Measurements from ENCODE around the gene ZNF185.
A peak's percentile ranks its signal among the peaks of the same experiment; 100 is the strongest.

ZNF185 gene

GRCh38 chrX:152895724-152896420 lies 2.0 kb upstream of the ZNF185 start:
- peak overlapping the region; percentile 79 for H3K27ac ChIP-seq (ENCODE audit: low read depth, low read length)
- peaks cover 11% of the 10 kb centered on the region for H3K79me2 ChIP-seq (ENCODE audit: control insufficient read depth, insufficient read depth, low read length, unreplicated experiment)
- H2AFZ ChIP-seq (ENCODE audit: low read length, unreplicated experiment) = no peak overlapping the region
- H3K27me3 ChIP-seq (ENCODE audit: insufficient read depth, low read length) = no peaks in the 10 kb centered on the region
- H3K4me3 ChIP-seq (ENCODE audit: low read depth, low read length) = peak overlapping the region; percentile 25; the same call in 1 of the 2 replicates
- H3K36me3 ChIP-seq (ENCODE audit: insufficient read depth, low read length) = no peaks in the 10 kb centered on the region
- H3K4me1 ChIP-seq (ENCODE audit: control insufficient read depth, insufficient read depth, low read length, unreplicated experiment) = peaks cover 24% of the 10 kb centered on the region

DNA sequence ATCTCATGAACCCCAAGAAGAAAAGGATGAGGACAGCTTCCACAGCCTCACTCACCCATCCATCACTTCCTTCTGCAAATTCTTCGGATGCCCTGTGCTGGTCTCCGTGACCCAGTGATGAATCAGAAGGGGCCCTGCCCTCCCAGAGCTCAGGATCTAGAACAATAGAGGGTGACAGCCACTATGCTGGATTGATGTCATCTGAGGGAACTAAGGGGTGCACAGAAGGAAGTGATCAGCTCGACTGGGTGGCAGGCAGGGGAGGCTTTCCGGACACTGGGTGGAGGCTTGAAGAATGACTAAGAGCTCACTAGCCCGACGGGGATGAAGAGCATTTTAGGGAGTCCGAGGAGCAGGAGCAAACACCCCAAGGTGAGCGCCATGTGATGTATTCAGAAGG lies 1.4 kb upstream of the ZNF185 start:
- peak overlapping the region; percentile 79 for H3K27ac ChIP-seq (ENCODE audit: low read depth, low read length)
- no peak overlapping the region for H2AFZ ChIP-seq (ENCODE audit: low read length, unreplicated experiment)
- H3K36me3 ChIP-seq (ENCODE audit: insufficient read depth, low read length) = no peaks in the 10 kb centered on the region
- peaks cover 12% of the 10 kb centered on the region for H3K79me2 ChIP-seq (ENCODE audit: control insufficient read depth, insufficient read depth, low read length, unreplicated experiment)
- H3K4me1 ChIP-seq (ENCODE audit: control insufficient read depth, insufficient read depth, low read length, unreplicated experiment) = peaks cover 25% of the 10 kb centered on the region
- H3K27me3 ChIP-seq (ENCODE audit: insufficient read depth, low read length) = no peaks in the 10 kb centered on the region
- H3K4me3 ChIP-seq (ENCODE audit: low read depth, low read length) = peak overlapping the region; percentile 25

DNA sequence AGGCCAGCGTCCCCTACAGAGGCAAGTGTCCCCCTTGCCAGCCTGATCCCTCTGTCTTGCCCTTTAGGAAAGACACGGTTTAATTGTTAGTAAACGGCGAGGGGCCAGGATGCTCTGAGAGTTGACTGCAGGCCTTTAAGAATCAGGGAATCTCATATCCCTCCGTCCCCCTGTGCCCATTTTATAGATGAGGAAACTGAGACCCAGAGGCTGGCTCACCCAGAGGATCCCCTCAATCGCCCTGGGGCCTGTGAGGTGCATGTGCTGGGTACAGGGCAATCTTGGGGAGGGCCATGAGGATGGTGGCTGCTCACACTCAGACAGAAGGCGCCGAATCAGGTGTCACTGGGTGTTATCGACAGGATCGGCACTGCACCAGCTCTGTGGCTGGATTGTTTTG lies 575 bp downstream of the ZNF185 start:
- no peaks in the 10 kb centered on the region for H3K36me3 ChIP-seq (ENCODE audit: insufficient read depth, low read length)
- H3K4me1 ChIP-seq (ENCODE audit: control insufficient read depth, insufficient read depth, low read length, unreplicated experiment) = peaks cover 36% of the 10 kb centered on the region
- peaks cover 21% of the 10 kb centered on the region for H3K79me2 ChIP-seq (ENCODE audit: control insufficient read depth, insufficient read depth, low read length, unreplicated experiment)
- no peaks in the 10 kb centered on the region for H3K27me3 ChIP-seq (ENCODE audit: insufficient read depth, low read length)
- no peak overlapping the region for H3K27ac ChIP-seq (ENCODE audit: low read depth, low read length)
- no peak overlapping the region for H2AFZ ChIP-seq (ENCODE audit: low read length, unreplicated experiment)
- peak overlapping the region; percentile 75 for H3K4me3 ChIP-seq (ENCODE audit: low read depth, low read length)

GRCh38 chrX:152899111-152899873 lies 1.4 kb downstream of the ZNF185 start:
- Histone ChIP-seq H3K79me2 (ENCODE audit: control insufficient read depth, insufficient read depth, low read length, unreplicated experiment) (peaks cover 21% of the 10 kb centered on the region), H3K4me3 (ENCODE audit: low read depth, low read length) (no peak overlapping the region; the same call in 1 of the 2 replicates), H3K4me1 (ENCODE audit: control insufficient read depth, insufficient read depth, low read length, unreplicated experiment) (peaks cover 40% of the 10 kb centered on the region)

GRCh38 chrX:152899874-152900719 lies 2.2 kb downstream of the ZNF185 start:
- Histone ChIP-seq H3K4me3 (ENCODE audit: low read depth, low read length) (no peak overlapping the region), H2AFZ (ENCODE audit: low read length, unreplicated experiment) (no peak overlapping the region), H3K4me1 (ENCODE audit: control insufficient read depth, insufficient read depth, low read length, unreplicated experiment) (peaks cover 42% of the 10 kb centered on the region), H3K79me2 (ENCODE audit: control insufficient read depth, insufficient read depth, low read length, unreplicated experiment) (peaks cover 21% of the 10 kb centered on the region), H3K27me3 (ENCODE audit: insufficient read depth, low read length) (no peaks in the 10 kb centered on the region), H3K36me3 (ENCODE audit: insufficient read depth, low read length) (no peaks in the 10 kb centered on the region), H3K27ac (ENCODE audit: low read depth, low read length) (no peak overlapping the region)

More at GRCh38 chrX:152899111-152899873, 1.4 kb downstream of the ZNF185 start:
- H3K27me3 ChIP-seq (ENCODE audit: insufficient read depth, low read length) = no peaks in the 10 kb centered on the region
- H3K36me3 ChIP-seq (ENCODE audit: insufficient read depth, low read length) = no peaks in the 10 kb centered on the region
- H3K27ac ChIP-seq (ENCODE audit: low read depth, low read length) = no peak overlapping the region
- no peak overlapping the region for H2AFZ ChIP-seq (ENCODE audit: low read length, unreplicated experiment)

DNA sequence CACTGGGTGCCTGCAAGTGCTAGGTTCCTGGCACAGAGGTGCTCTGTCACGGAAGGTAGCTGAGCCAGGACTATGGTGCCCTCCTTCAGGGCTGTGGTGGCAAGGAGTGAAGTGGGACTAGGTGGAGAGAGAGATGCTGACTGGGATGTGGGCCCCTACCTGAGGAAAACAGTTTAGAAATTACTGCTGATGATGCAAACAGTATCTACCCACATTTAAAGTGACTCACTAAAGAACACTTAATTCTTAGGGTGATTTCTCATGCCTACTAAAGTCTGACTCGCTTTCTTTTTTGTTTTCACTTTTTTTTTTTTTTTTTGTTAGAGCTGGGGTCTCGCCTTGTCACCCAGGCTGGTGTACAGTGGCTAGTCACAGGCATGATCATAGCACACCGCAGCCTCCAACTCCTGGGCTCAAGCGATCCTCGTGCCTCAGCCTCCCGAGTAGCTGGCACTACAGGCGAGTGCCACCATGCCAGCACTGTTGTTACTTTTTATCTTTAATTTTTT lies 3.1 kb downstream of the ZNF185 start:
- Histone ChIP-seq H3K4me3 (ENCODE audit: low read depth, low read length) (no peak overlapping the region), H3K27me3 (ENCODE audit: insufficient read depth, low read length) (no peaks in the 10 kb centered on the region), H3K36me3 (ENCODE audit: insufficient read depth, low read length) (no peaks in the 10 kb centered on the region), H3K27ac (ENCODE audit: low read depth, low read length) (no peak overlapping the region), H3K79me2 (ENCODE audit: control insufficient read depth, insufficient read depth, low read length, unreplicated experiment) (peaks cover 23% of the 10 kb centered on the region), H3K4me1 (ENCODE audit: control insufficient read depth, insufficient read depth, low read length, unreplicated experiment) (peaks cover 34% of the 10 kb centered on the region), H2AFZ (ENCODE audit: low read length, unreplicated experiment) (no peak overlapping the region)

GRCh38 chrX:152901816-152902501 lies 4.1 kb downstream of the ZNF185 start:
- Histone ChIP-seq H3K4me1 (ENCODE audit: control insufficient read depth, insufficient read depth, low read length, unreplicated experiment) (peaks cover 25% of the 10 kb centered on the region), H3K79me2 (ENCODE audit: control insufficient read depth, insufficient read depth, low read length, unreplicated experiment) (peaks cover 23% of the 10 kb centered on the region), H2AFZ (ENCODE audit: low read length, unreplicated experiment) (no peak overlapping the region), H3K4me3 (ENCODE audit: low read depth, low read length) (no peak overlapping the region), H3K27me3 (ENCODE audit: insufficient read depth, low read length) (no peaks in the 10 kb centered on the region), H3K27ac (ENCODE audit: low read depth, low read length) (no peak overlapping the region), H3K36me3 (ENCODE audit: insufficient read depth, low read length) (no peaks in the 10 kb centered on the region)

DNA sequence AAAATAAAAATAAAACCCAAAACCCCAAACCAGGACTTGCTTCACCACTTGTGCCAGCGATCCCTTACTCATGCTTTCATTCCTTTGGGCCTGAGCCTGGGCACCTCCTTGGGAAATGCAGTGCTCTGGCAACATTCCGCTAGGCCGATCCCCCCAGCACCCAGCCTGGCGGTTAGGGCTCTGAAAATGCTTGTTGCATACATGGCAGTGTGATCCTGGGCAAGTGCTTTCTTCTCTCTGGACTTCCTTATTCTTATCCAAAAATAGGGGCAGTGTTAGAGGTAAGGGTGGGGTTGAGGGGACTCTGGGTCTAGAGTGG lies 4.6 kb downstream of the ZNF185 start:
- H3K4me3 ChIP-seq (ENCODE audit: low read depth, low read length) = no peak overlapping the region
- H3K27me3 ChIP-seq (ENCODE audit: insufficient read depth, low read length) = no peaks in the 10 kb centered on the region
- H3K79me2 ChIP-seq (ENCODE audit: control insufficient read depth, insufficient read depth, low read length, unreplicated experiment) = peaks cover 23% of the 10 kb centered on the region

GRCh38 chrX:152903589-152903988 lies 5.7 kb downstream of the ZNF185 start:
- H3K79me2 ChIP-seq (ENCODE audit: control insufficient read depth, insufficient read depth, low read length, unreplicated experiment) = peaks cover 20% of the 10 kb centered on the region
- H3K36me3 ChIP-seq (ENCODE audit: insufficient read depth, low read length) = no peaks in the 10 kb centered on the region
- H3K27ac ChIP-seq (ENCODE audit: low read depth, low read length) = no peak overlapping the region
- H3K4me3 ChIP-seq (ENCODE audit: low read depth, low read length) = no peak overlapping the region
- H3K4me1 ChIP-seq (ENCODE audit: control insufficient read depth, insufficient read depth, low read length, unreplicated experiment) = peaks cover 22% of the 10 kb centered on the region
- no peaks in the 10 kb centered on the region for H3K27me3 ChIP-seq (ENCODE audit: insufficient read depth, low read length)
- H2AFZ ChIP-seq (ENCODE audit: low read length, unreplicated experiment) = no peak overlapping the region

More for the DNA sequence above, 4.6 kb downstream of the ZNF185 start:
- Histone ChIP-seq H3K27ac (ENCODE audit: low read depth, low read length) (no peak overlapping the region), H2AFZ (ENCODE audit: low read length, unreplicated experiment) (no peak overlapping the region), H3K36me3 (ENCODE audit: insufficient read depth, low read length) (no peaks in the 10 kb centered on the region), H3K4me1 (ENCODE audit: control insufficient read depth, insufficient read depth, low read length, unreplicated experiment) (peaks cover 22% of the 10 kb centered on the region)
